NCI-H1417 treated with DMSO at 0.1 percent for 48 hours (cell line): ENCODE data around the gene PRKN.

Experiments used
- DNase-seq: peaks from one replicate; lab custom pipeline; 2025; lab: John Stamatoyannopoulos, UW

Gene PRKN

GRCh38 chr6:162306616-162307015 is 420.9 kb downstream of the PRKN start:
- no peak for DNase-seq

GRCh38 chr6:162301128-162301527 is 426.4 kb downstream of the PRKN start:
- DNase-seq, result no peak

- no peak for DNase-seq
These were observed 433.5 kb downstream of the PRKN start for GRCh38 chr6:162294029-162294428.

GRCh38 chr6:162292915-162293314 is 434.7 kb downstream of the PRKN start:
- no peak for DNase-seq

- DNase-seq, result no peak
These were observed 436.6 kb downstream of the PRKN start for GRCh38 chr6:162290846-162291465.

GRCh38 chr6:162289972-162290371 is 437.6 kb downstream of the PRKN start:
- no peak for DNase-seq

GRCh38 chr6:162273986-162274385 is 453.6 kb downstream of the PRKN start:
- no peak for DNase-seq

- DNase-seq, result no peak
These were observed 455.6 kb downstream of the PRKN start for GRCh38 chr6:162271922-162272321.

- no peak for DNase-seq
These were observed 456.6 kb downstream of the PRKN start for GRCh38 chr6:162270966-162271365.

- no peak for DNase-seq
These were observed 459.9 kb downstream of the PRKN start for GRCh38 chr6:162267641-162268040.

GRCh38 chr6:162267126-162267525 is 460.4 kb downstream of the PRKN start:
- DNase-seq, result no peak

- DNase-seq, result no peak
These were observed 463.0 kb downstream of the PRKN start for GRCh38 chr6:162264581-162264980.

- no peak for DNase-seq
These were observed 464.9 kb downstream of the PRKN start for GRCh38 chr6:162262466-162263196.

- no peak for DNase-seq
These were observed 466.0 kb downstream of the PRKN start for GRCh38 chr6:162261598-162261997.

GRCh38 chr6:162260027-162260426 is 467.5 kb downstream of the PRKN start:
- no peak for DNase-seq

GRCh38 chr6:162258647-162259046 is 468.9 kb downstream of the PRKN start:
- DNase-seq, result no peak

- no peak for DNase-seq
These were observed 471.2 kb downstream of the PRKN start for GRCh38 chr6:162256361-162256760.

GRCh38 chr6:162251257-162251656 is 476.3 kb downstream of the PRKN start:
- DNase-seq, result no peak

- DNase-seq, result no peak
These were observed 477.5 kb downstream of the PRKN start for GRCh38 chr6:162249907-162250642.

- no peak for DNase-seq
These were observed 481.6 kb downstream of the PRKN start for GRCh38 chr6:162245830-162246420.

GRCh38 chr6:162244031-162244430 is 483.5 kb downstream of the PRKN start:
- no peak for DNase-seq

GRCh38 chr6:162242915-162243314 is 484.7 kb downstream of the PRKN start:
- DNase-seq, result no peak

- no peak for DNase-seq
These were observed 488.2 kb downstream of the PRKN start for GRCh38 chr6:162239330-162239729.
